Common myeloid progenitor, CD34-positive (primary cell): ENCODE results near the gene ZER1.
A peak's percentile ranks its signal among the peaks of the same experiment; 100 is the strongest.

Experiments
- CTCF ChIA-PET: fragments of 350-600 bp; sonication (Branson Sonifier 250); formaldehyde crosslinking; loops from one replicate; lab custom pipeline; 2021; ENCODE audit warnings: antibody characterized with exemption; lab: Charles Lee
- POLR2A ChIA-PET: fragments of 350-600 bp; sonication (Branson Sonifier 250); formaldehyde crosslinking; loops from one replicate; lab custom pipeline; 2021; ENCODE audit warnings: antibody characterized with exemption; lab: Charles Lee
- DNase-seq, 3 donors: peaks; one replicate each; pipeline versions ENCODE4 v3.0.0 to v3.0.0-alpha.2; 2013
- H3K27ac ChIP-seq, 2 experiments: 1 replicate in 1 of 2; 2 replicates in 1 of 2; pipeline ENCODE4 v1.7.0; 2013; ENCODE audit warnings: inconsistent platforms in 2 of 2, low read length in 2 of 2, mild to moderate bottlenecking in 2 of 2, low read depth in 1 of 2, moderate library complexity in 1 of 2; ENCODE audit not compliant: severe bottlenecking in 2 of 2, insufficient read depth in 1 of 2, poor library complexity in 1 of 2
- H3K27me3 ChIP-seq, 5 experiments: replicated peaks in 2 of 5; 1 replicate in 3 of 5; 2 replicates in 2 of 5; pipeline versions ENCODE4 v1.6.1 to v1.7.0; 2013; ENCODE audit warnings: low read length in 4 of 5, mild to moderate bottlenecking in 2 of 5, moderate library complexity in 2 of 5, inconsistent platforms in 1 of 5; ENCODE audit not compliant: insufficient read depth in 5 of 5, control insufficient read depth in 4 of 5
- H3K36me3 ChIP-seq, 4 experiments: 1 replicate in 2 of 4; 2 replicates in 2 of 4; pipeline versions ENCODE4 v1.6.1 to v1.7.0; 2013; ENCODE audit warnings: low read length in 3 of 4, control low read depth in 1 of 4, mild to moderate bottlenecking in 1 of 4; ENCODE audit not compliant: control insufficient read depth in 4 of 4, insufficient read depth in 4 of 4
- H3K4me1 ChIP-seq, 4 experiments: 1 replicate in 3 of 4; 2 replicates in 1 of 4; pipeline versions ENCODE4 v1.6.1 to v1.7.1; 2013; ENCODE audit warnings: low read length in 3 of 4, mild to moderate bottlenecking in 3 of 4, control low read depth in 1 of 4, inconsistent platforms in 1 of 4, moderate library complexity in 1 of 4; ENCODE audit not compliant: control insufficient read depth in 4 of 4, insufficient read depth in 4 of 4; ENCODE audit errors: control extremely low read depth in 1 of 4
- H3K4me3 ChIP-seq, 7 experiments: 1 replicate in 4 of 7; 2 replicates in 3 of 7; pipeline versions ENCODE4 v1.5.1 to v1.7.0; 2013; ENCODE audit warnings: mild to moderate bottlenecking in 7 of 7, low read length in 6 of 7, moderate library complexity in 6 of 7, inconsistent platforms in 2 of 7, low read depth in 2 of 7, control low read depth in 1 of 7; ENCODE audit not compliant: insufficient read depth in 4 of 7, control insufficient read depth in 1 of 7; ENCODE audit errors: extremely low read depth in 1 of 7
- H3K9me3 ChIP-seq, 5 experiments: 1 replicate in 4 of 5; 2 replicates in 1 of 5; pipeline versions ENCODE4 v1.6.1 to v1.7.1; 2013; ENCODE audit warnings: low read length in 4 of 5, mild to moderate bottlenecking in 2 of 5, inconsistent platforms in 1 of 5, low read depth in 1 of 5, moderate library complexity in 1 of 5; ENCODE audit not compliant: control insufficient read depth in 4 of 5, insufficient read depth in 2 of 5; ENCODE audit errors: control extremely low read depth in 1 of 5
- WGBS: methylation state at CpG from one replicate; pipeline ENCODE4 v1.1.5; 2013; ENCODE audit not compliant: insufficient coverage; 5-methylcytosine and 5-hydroxymethylcytosine counted together

ZER1 gene

DNA sequence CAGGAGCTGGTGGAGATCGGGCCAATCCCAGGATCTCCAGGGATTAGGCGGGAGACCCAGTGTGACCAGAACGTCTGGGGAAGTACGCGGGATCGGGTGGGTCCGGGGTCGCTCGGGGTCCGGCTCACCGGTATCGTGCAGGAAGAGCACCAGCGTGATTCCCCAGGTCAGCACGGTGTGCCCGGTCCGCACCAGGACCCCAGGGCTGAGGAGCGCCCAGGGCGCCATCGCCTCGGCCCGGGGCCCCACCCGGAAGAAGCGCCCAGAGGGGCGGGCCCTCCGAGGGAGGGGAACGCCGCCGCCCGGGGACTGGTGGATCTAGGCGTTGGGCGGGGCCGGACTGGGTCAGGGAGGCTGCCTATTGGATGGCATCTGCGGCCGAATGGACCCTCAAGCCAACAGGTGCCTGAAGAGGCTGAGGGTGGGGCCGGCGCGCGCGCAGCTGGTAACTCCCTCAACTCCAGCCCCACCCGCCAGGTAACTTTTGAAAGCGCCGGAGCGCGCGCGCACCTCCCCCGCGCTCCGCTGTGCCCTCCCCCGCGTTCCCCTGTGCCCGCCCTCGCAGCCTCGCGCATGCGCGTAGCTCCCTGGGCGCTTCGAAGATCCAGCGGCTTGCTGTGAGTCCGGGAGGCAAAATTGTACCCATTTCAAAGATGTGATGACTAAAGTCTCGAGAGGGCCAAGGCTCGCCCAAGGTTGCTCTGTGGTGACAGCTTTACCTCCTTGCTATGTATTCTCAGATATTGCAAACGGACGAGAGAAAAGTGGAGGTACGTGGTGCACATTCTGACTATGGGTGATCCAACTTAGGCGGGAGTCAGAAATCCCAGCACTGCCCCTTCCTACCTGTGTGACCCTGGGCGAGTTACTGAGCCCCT is 47.6 kb downstream of the ZER1 start, which contains the start of gene ZDHHC12:
Gene ZDHHC12, minus strand, starts transcription at position 262 of the 878 bp plus-strand sequence. Its CDS starts 34 bp downstream, at position 228.
- CTCF ChIA-PET = interaction anchor here (1.1 to 2.4 kb wide), 3 partner anchors 9 to 94 kb away, joined by 3 to 9 read pairs (median 5); partner anchors contain the start of gene ENDOG
- WGBS = 3% methylated on average over 45 of the region's 68 CpGs
- Histone ChIP-seq H3K27me3 (no peaks in the 10 kb centered on the region), H3K9me3 (no peaks in the 10 kb centered on the region), H3K4me3 (peak within 1 kb of the TSS; percentile 66 to 95 (median 85)), H3K27ac (peak within 1 kb of the TSS; percentile 62 to 79), H3K4me1 (peaks cover 0 to 30% (median 18%) of the 10 kb centered on the region in 4 experiments), H3K36me3 (peaks cover 2 to 34% (median 17%) of the 10 kb centered on the region in 4 experiments)
- POLR2A ChIA-PET = interaction anchor here (0.6 to 1.2 kb wide), 2 partner anchors 47 to 130 kb away, joined by 3 to 4 read pairs; no protein-coding TSS in a partner anchor
- DNase-seq = peak; percentile 97 to 99 (median 99)

DNA sequence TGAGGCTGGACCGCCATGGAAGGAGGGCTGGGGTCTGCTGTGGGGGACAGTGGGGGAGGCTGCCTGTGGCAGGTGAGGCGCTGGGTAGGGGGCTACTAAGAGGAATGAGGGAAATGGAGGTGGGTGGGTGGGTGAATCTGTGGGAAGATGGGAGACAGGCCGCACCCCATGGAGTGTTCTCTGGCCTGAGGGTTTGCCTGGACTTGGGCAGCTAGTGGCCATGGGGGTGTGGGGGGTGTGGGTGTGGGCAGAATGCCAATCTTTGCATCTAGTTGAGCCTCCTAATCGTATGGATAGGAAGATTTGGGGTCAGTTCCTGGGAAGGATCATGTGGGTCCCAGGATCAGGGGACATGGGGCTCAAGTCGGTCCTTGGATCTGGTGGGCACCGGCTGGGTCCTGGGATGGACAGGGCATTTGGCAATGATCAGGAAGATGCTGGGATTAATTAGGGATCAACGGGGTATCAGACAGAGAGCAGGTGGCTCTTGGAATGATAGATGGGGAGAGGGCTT is 48.3 kb downstream of the ZER1 start:
- POLR2A ChIA-PET = interaction anchor here (1.2 kb wide), 1 partner anchor 48 kb away, joined by 3 read pairs; no protein-coding TSS in a partner anchor
- Histone ChIP-seq H3K36me3 (peaks cover 0 to 34% (median 18%) of the 10 kb centered on the region in 4 experiments), H3K27ac (peak overlapping the region; percentile 62 to 79), H3K27me3 (no peaks in the 10 kb centered on the region), H3K4me3 (peak overlapping the region; percentile 66 to 95 (median 85)), H3K9me3 (no peaks in the 10 kb centered on the region), H3K4me1 (peaks cover 0 to 30% (median 18%) of the 10 kb centered on the region in 4 experiments)
- 33% methylated on average over 5 of the region's 7 CpGs for WGBS
- DNase-seq = no peak
- CTCF ChIA-PET = interaction anchor here (1.5 to 2.4 kb wide), 2 partner anchors 10 to 95 kb away, joined by 5 to 9 read pairs; partner anchors contain the start of gene ENDOG

DNA sequence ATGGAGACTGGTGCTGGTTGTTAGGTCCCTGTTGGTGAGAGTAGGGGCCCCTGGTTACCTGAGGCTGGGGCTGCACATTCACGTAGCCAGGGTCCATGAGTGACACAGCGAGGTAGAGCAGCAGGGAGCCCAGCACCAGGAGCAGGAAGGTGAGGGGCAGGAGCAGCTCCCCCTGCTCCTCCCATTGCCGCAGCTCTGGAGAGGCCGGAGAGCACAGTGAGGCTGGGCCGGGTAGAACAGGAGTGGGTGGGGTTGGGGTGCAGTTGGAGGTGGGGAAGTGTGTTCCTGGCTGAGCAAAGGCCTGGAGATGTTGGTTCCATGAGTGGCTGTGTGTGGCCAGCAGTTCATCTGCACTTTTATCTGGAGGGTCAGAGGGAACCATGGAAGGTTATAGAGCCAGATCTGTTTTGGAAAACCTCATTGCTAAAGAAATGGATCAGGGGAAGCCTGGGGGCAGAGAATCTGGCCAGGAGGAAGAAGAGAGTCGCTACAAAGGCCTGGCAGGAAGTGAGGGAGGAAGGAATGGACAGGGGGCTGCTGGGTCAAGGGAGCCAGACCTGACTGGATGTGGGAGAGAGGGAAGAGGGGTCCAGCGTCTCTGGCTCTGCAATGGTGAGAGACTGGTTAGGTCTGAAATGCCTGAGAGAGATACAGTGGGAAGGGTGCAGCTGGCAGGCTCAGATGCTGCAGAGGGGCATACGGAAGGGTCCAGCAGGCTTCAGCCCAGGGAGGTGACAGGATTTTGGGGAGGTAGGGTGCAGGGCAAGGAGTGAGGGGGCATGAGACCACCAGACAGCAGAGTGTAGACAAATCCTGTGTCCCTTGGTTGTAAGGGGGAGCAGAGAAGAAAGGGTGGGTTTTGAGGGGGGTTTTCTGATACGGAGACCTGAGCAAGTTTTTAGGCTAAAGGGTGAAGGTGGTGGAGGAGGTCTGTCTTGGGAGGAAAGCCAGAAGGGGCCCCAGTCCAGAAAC is 49.1 kb downstream of the ZER1 start:
- Histone ChIP-seq H3K27me3 (no peaks in the 10 kb centered on the region), H3K4me1 (peaks cover 0 to 30% (median 18%) of the 10 kb centered on the region in 4 experiments), H3K27ac (peak overlapping the region in 1 of 2 experiments; percentile 79), H3K36me3 (peaks cover 0 to 36% (median 19%) of the 10 kb centered on the region in 4 experiments), H3K4me3 (peak overlapping the region in 5 of 7 experiments; percentile 82 to 95 (median 85)), H3K9me3 (no peaks in the 10 kb centered on the region)
- ChIA-PET CTCF (interaction anchor here (1.0 kb wide), 1 partner anchor 13 kb away, joined by 3 read pairs; no protein-coding TSS in a partner anchor), POLR2A (no interaction called here)
- WGBS = 67% methylated on average over 9 of the region's 9 CpGs
- no peak for DNase-seq

DNA sequence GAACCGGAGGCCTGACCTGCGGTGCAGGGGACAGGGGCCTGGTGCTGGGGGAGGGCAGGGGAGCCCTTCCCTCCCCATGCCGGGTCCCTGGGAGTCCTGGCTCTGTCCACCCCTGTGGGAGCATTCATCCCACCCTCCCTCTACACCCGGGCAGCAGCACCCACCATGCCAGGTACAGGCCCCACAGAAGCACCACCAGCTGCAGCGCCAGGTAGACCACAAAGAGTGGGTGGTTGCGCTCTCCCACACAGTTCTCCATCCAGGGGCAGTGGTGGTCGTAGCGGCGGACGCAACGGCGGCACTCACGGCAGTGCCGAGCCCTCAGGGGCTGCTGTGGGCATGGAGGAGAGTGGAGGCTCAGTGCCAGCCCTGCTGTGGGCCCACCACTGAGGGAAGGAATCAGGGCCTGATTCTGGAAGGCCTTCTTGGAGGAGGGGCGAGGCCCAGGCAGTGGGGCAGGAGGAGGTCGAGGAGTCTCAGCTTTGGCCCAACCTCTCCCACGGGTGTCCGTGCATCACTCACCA is 50.2 kb downstream of the ZER1 start:
- Histone ChIP-seq H3K27me3 (no peaks in the 10 kb centered on the region), H3K27ac (no peak overlapping the region), H3K4me1 (peaks cover 0 to 30% (median 18%) of the 10 kb centered on the region in 4 experiments), H3K4me3 (no peak overlapping the region), H3K36me3 (peaks cover 0 to 40% (median 21%) of the 10 kb centered on the region in 4 experiments), H3K9me3 (no peaks in the 10 kb centered on the region)
- no peak for DNase-seq
- CTCF ChIA-PET = interaction anchor here (0.6 to 1.0 kb wide), 2 partner anchors 14 to 94 kb away, joined by 3 read pairs; no protein-coding TSS in a partner anchor
- POLR2A ChIA-PET = no interaction called here
- WGBS = 98% methylated on average over 7 of the region's 18 CpGs

DNA sequence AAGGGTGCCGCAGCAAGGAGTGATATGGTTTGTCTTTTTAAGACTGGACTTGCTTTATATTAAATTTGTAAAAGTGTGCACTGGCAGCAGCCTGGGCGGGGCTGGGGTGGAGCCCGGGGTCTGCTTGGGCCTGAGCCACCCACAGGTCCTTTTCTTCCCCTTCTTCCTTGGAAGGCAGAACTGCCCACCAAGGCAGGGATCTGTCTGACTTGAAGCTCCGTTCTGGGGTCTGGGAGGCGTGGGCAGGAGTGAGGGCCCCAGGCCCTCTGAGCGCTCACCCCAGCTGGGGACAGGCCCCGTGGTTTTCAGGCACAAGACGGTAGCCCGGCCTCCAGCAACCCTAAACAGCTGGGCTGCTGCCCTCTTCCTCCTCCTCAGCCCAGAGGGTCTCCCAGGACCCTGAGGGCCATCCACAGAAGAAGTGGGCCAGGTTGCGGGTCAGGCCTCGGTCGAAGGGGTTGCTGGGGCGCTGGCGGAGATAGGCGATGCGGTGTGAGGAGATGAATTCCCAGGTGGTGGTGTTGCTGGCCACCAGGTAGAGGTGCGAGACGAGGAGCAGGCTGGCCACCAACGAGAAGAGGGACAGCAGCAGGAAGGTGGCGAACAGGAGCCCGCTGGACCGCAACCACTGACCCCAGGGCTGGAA is 50.8 kb downstream of the ZER1 start:
- Histone ChIP-seq H3K27ac (no peak overlapping the region), H3K27me3 (no peaks in the 10 kb centered on the region), H3K4me1 (peaks cover 0 to 30% (median 18%) of the 10 kb centered on the region in 4 experiments), H3K9me3 (no peaks in the 10 kb centered on the region), H3K4me3 (no peak overlapping the region), H3K36me3 (peaks cover 0 to 40% (median 21%) of the 10 kb centered on the region in 4 experiments)
- ChIA-PET CTCF (no interaction called here), POLR2A (no interaction called here)
- 87% methylated on average over 16 of the region's 22 CpGs for WGBS
- no peak for DNase-seq
